Activated naive CD4-positive, alpha-beta T cell treated with anti-CD3 and anti-CD28 coated beads for 36 hours (primary cell): ENCODE measurements around the gene GALNT10. TPM values are rescaled to one million over a fixed set of nuclear protein-coding genes. Genes with fewer than 3 reads are reported as not detected.
A peak's percentile ranks its signal among the peaks of the same experiment; 100 is the strongest.

Experiments used
- CTCF ChIA-PET: fragments of 350-600 bp; sonication (Branson Sonifier 250); formaldehyde crosslinking; loops from one replicate; lab custom pipeline; 2021; ENCODE audit warnings: antibody characterized with exemption; lab: Charles Lee
- DNase-seq: peaks from one replicate; pipeline ENCODE4 v3.0.0-alpha.2; 2020
- H3K27ac Mint-ChIP-seq: one replicate; pipeline ENCODE4 v1.8.0; 2021; ENCODE audit warnings: mild to moderate bottlenecking, mixed read lengths
- H3K27me3 Mint-ChIP-seq: one replicate; pipeline ENCODE4 v1.8.0; 2021; ENCODE audit warnings: low read depth, mixed read lengths
- H3K36me3 Mint-ChIP-seq: one replicate; pipeline ENCODE4 v1.8.0; 2021; ENCODE audit warnings: low read depth, mixed read lengths
- H3K4me1 Mint-ChIP-seq: one replicate; pipeline ENCODE4 v1.8.0; 2021; ENCODE audit warnings: low read depth, mixed read lengths
- H3K4me3 Mint-ChIP-seq: one replicate; pipeline ENCODE4 v1.8.0; 2021; ENCODE audit warnings: mild to moderate bottlenecking, moderate library complexity, mixed read lengths
- H3K9me3 Mint-ChIP-seq: one replicate; pipeline ENCODE4 v1.8.0; 2021; ENCODE audit warnings: mixed read lengths
- intact Hi-C: fragments of 100-400 bp; cut with micrococcal nuclease; formaldehyde crosslinking; loops from one replicate; pipeline ENCODE4 v1.15.1; 2023
- microRNA-seq: library from miRNA; unstranded; fragments of <30 nt; microRNA quantifications from one replicate; pipeline ENCODE4 v1.2.0, GENCODE V29; 2022; ENCODE audit warnings: borderline microRNAs expressed, borderline replicate concordance
- total RNA-seq, 2 experiments: library from RNA; stranded (reverse); gene quantifications; one replicate each; pipeline ENCODE4 v1.2.3, GENCODE V29; 2021

Gene GALNT10
- total RNA-seq, 2 experiments from 2014 or later, result 41.2 to 42.8 TPM

GRCh38 chr5:154465169-154465568, 274.6 kb downstream of the GALNT10 start:
- Mint-ChIP-seq H3K27me3 (peaks cover 17% of the 10 kb centered on the region), H3K36me3 (peaks cover 2% of the 10 kb centered on the region), H3K4me3 (no peak overlapping the region), H3K4me1 (no peaks in the 10 kb centered on the region), H3K9me3 (no peaks in the 10 kb centered on the region), H3K27ac (no peak overlapping the region)
- intact Hi-C loops, result no loop called here
- DNase-seq, result no peak
- CTCF ChIA-PET, result interaction anchor here (1.4 to 4.3 kb wide), 3 partner anchors 44 to 393 kb away, joined by 3 to 60 read pairs (median 12); no protein-coding TSS in a partner anchor

GRCh38 chr5:154466147-154466546, 275.6 kb downstream of the GALNT10 start:
- peaks cover 26% of the 10 kb centered on the region for H3K27me3 Mint-ChIP-seq
- H3K4me1 Mint-ChIP-seq, result peaks cover 2% of the 10 kb centered on the region
- H3K4me3 Mint-ChIP-seq, result no peak overlapping the region
- CTCF ChIA-PET, result interaction anchor here (0.6 to 4.3 kb wide), 13 partner anchors 10 to 448 kb away, joined by 3 to 60 read pairs (median 4); no protein-coding TSS in a partner anchor
- peaks cover 2% of the 10 kb centered on the region for H3K36me3 Mint-ChIP-seq
- intact Hi-C loops, result loop anchor here (2.0 kb wide), 1 partner anchor 43 kb away; no protein-coding TSS in a partner anchor
- H3K27ac Mint-ChIP-seq, result no peak overlapping the region
- no peak for DNase-seq
- no peaks in the 10 kb centered on the region for H3K9me3 Mint-ChIP-seq

- no peak overlapping the region for H3K4me3 Mint-ChIP-seq
- peaks cover 6% of the 10 kb centered on the region for H3K4me1 Mint-ChIP-seq
- peaks cover 31% of the 10 kb centered on the region for H3K27me3 Mint-ChIP-seq
- H3K9me3 Mint-ChIP-seq, result no peaks in the 10 kb centered on the region
- H3K36me3 Mint-ChIP-seq, result peaks cover under 1% of the 10 kb centered on the region
- no peak overlapping the region for H3K27ac Mint-ChIP-seq
- no peak for DNase-seq
- CTCF ChIA-PET, result interaction anchor here (0.7 to 4.3 kb wide), 21 partner anchors 8 to 502 kb away, joined by 3 to 60 read pairs (median 4); no protein-coding TSS in a partner anchor
- intact Hi-C loops, result loop anchor here (1.0 to 2.0 kb wide), 7 partner anchors 44 to 492 kb away; no protein-coding TSS in a partner anchor
These were observed 276.1 kb downstream of the GALNT10 start for GRCh38 chr5:154466671-154467070.

GRCh38 chr5:154467655-154468354, 277.3 kb downstream of the GALNT10 start:
- Mint-ChIP-seq H3K27ac (no peak overlapping the region), H3K9me3 (no peaks in the 10 kb centered on the region), H3K36me3 (no peaks in the 10 kb centered on the region), H3K4me1 (peaks cover 6% of the 10 kb centered on the region), H3K27me3 (peaks cover 36% of the 10 kb centered on the region), H3K4me3 (no peak overlapping the region)
- CTCF ChIA-PET, result interaction anchor here (0.6 to 4.3 kb wide), 30 partner anchors 9 to 495 kb away, joined by 3 to 60 read pairs (median 4); no protein-coding TSS in a partner anchor
- peak; percentile 88 for DNase-seq
- intact Hi-C loops, result loop anchor here (1.0 to 2.0 kb wide), 7 partner anchors 45 to 494 kb away; no protein-coding TSS in a partner anchor

- peaks cover 59% of the 10 kb centered on the region for H3K27me3 Mint-ChIP-seq
- no peak for DNase-seq
- CTCF ChIA-PET, result interaction anchor here (0.6 to 1.3 kb wide), 5 partner anchors 14 to 139 kb away, joined by 3 to 4 read pairs (median 3); no protein-coding TSS in a partner anchor
- no peak overlapping the region for H3K27ac Mint-ChIP-seq
- H3K36me3 Mint-ChIP-seq, result no peaks in the 10 kb centered on the region
- peaks cover 28% of the 10 kb centered on the region for H3K4me1 Mint-ChIP-seq
- H3K9me3 Mint-ChIP-seq, result no peaks in the 10 kb centered on the region
- H3K4me3 Mint-ChIP-seq, result no peak overlapping the region
- intact Hi-C loops, result no loop called here
These were observed 279.6 kb downstream of the GALNT10 start for GRCh38 chr5:154470137-154470536.

Small RNA genes within 50 kb of the gene (microRNA-seq; reads per million reads assigned to microRNA genes)
- gene MIR1294, result 38.4 reads per million, percentile 47 among the genes with 10 or more reads in this experiment

Other genes with a start within 250 kb of the GALNT10 start
- 10 to 100 TPM; 25.0 to 25.9 TPM for gene FAM114A2, start 151.8 kb upstream of the GALNT10 start, total RNA-seq
- gene MFAP3, start 151.8 kb upstream of the GALNT10 start, total RNA-seq, result 1 to 10 TPM; 7.9 to 8.4 TPM